ENCODE results near the gene NOXA1.
A peak's percentile ranks its signal among the peaks of the same experiment; 100 is the strongest.
"Not testable (repeated sequence)": the region's sequence is repeated elsewhere in the genome, so short reads cannot be mapped to it uniquely, and the experiment has no call there.

NOXA1 gene

DNA sequence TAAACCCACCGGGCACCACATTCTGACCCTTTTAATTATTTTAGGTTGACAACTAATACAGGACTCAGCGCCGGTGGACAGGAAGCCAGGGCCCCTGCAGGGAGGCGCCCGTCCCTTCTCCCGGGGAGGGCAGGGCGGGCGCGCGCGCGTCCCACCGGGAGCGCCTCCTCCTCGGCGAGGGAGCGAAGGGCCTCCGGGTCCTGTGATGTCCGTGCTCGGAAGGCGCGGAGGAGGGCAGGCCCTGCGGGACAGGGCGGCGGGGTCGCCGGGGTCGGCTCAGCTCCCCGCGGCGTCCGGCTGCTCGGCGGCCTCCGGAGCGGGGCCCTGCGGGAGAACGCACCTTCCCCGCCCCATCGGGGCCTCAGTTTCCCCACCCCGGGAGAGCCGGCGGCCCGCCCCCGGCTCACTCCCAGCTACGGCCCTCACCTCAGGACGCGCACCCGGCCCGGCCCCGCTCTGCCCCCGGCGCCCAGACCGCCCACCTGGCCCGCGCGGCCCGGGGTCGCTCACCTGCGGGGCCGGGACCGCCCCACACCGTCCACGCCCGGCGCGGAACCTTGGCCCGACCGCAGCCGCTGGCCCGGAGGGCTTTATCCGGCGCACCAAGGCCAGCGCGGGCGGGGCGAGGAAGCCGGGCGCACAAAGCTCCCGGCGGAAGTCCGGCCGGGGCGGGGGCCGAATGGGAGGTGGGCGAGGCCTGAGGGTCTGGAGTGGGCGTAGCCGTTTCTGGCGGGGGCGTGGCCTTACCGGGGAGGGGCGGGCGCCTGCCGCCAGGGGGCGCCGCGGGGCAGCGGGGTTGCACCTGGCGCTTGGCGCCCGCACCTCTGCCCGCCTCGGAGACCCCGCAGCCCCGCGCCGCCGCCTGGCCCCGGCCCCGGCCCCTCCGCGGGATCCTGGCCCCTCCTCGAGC is at the start of gene NOXA1, which contains the start of gene EXD3:
Gene NOXA1, plus strand, starts transcription at position 790 of the 910 bp plus-strand sequence. CDS start 137 bp downstream, outside the sequence.
Gene EXD3, minus strand, starts transcription at position 559 of the 910 bp plus-strand sequence. CDS start 27,805 bp downstream, outside the sequence.
- Histone ChIP-seq H3K27me3 (ENCODE audit: low read depth) (no peaks in the 10 kb centered on the region), H3K4me3 (peak within 1 kb of the TSS; percentile 67), H3K4me1 (peaks cover 10% of the 10 kb centered on the region), H3K36me3 (replicated peaks) (0 out of 2 replicates have a peak, but pooled peaks cover 3% of the 10 kb centered on the region), H3K9me3 (no peaks in the 10 kb centered on the region)
- in situ Hi-C loops (cut with MboI; ENCODE audit: low sequenced_read_pairs) = no loop called here
- peak; percentile 84 to 96 for DNase-seq (ENCODE audit: low spot score in 2 of 2)

- no peaks in the 10 kb centered on the region for H3K27me3 ChIP-seq (ENCODE audit: low read depth)
- H3K4me1 ChIP-seq = no peaks in the 10 kb centered on the region
- in situ Hi-C loops (cut with MboI; ENCODE audit: low sequenced_read_pairs) = no loop called here
- no peak overlapping the region for H3K4me3 ChIP-seq
- no peak for DNase-seq (ENCODE audit: low spot score in 2 of 2)
- H3K9me3 ChIP-seq = no peaks in the 10 kb centered on the region
- no peaks in the 10 kb centered on the region for H3K36me3 ChIP-seq (replicated peaks)
Observed at GRCh38 chr9:137373611-137373980, 49.6 kb upstream of the NOXA1 start.

GRCh38 chr9:137374131-137374845 is 48.9 kb upstream of the NOXA1 start:
- in situ Hi-C loops (cut with MboI; ENCODE audit: low sequenced_read_pairs) = no loop called here
- Histone ChIP-seq H3K27me3 (ENCODE audit: low read depth) (no peaks in the 10 kb centered on the region), H3K36me3 (replicated peaks) (no peaks in the 10 kb centered on the region), H3K4me3 (no peak overlapping the region), H3K9me3 (no peaks in the 10 kb centered on the region), H3K4me1 (no peaks in the 10 kb centered on the region)
- DNase-seq (ENCODE audit: low spot score in 2 of 2) = no peak

DNA sequence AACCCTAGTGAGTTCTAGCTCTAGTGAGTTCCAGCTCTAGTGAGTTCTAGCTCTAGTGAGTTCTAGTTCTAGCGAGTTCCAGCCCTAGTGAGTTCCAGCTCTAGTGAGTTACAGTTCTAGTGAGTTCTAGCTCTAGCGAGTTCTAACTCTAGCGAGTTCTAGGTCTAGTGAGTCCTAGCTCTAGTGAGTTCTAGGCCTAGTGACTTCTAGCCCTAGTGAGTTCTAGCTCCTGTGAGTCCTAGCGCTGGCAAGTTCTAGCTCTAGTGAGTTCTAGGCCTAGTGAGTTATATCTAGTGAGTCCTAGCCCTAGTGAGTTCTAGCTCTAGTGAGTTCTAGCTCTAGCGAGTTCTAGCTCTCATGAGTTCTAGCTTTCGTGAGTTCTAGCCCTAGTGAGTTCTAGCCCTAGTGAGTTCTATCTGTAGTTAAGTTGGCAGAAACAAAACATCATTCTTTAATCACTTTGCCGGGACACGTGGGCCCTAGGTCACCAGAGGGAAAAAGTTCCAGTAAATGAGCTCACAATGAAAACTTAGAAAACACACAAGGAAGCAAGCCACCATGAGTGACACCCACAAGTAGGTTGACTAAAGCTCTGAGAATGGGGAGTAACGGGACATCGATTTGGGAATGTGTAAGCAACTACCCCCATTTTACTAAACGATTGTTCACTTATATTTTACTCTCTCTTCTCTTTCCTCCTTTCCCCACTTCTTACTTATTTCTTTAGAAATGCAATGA is 47.7 kb upstream of the NOXA1 start:
- Histone ChIP-seq H3K27me3 (ENCODE audit: low read depth) (no peaks in the 10 kb centered on the region), H3K9me3 (no peaks in the 10 kb centered on the region), H3K36me3 (replicated peaks) (no peaks in the 10 kb centered on the region), H3K4me1 (no peaks in the 10 kb centered on the region), H3K4me3 (no peak overlapping the region)
- in situ Hi-C loops (cut with MboI; ENCODE audit: low sequenced_read_pairs) = no loop called here
- DNase-seq (ENCODE audit: low spot score in 2 of 2) = no peak

GRCh38 chr9:137376386-137376785 is 46.8 kb upstream of the NOXA1 start:
- Histone ChIP-seq H3K4me1 (no peaks in the 10 kb centered on the region), H3K9me3 (no peaks in the 10 kb centered on the region), H3K36me3 (replicated peaks) (no peaks in the 10 kb centered on the region), H3K4me3 (no peak overlapping the region), H3K27me3 (ENCODE audit: low read depth) (no peaks in the 10 kb centered on the region)
- no peak for DNase-seq (ENCODE audit: low spot score in 2 of 2)
- in situ Hi-C loops (cut with MboI; ENCODE audit: low sequenced_read_pairs) = no loop called here

DNA sequence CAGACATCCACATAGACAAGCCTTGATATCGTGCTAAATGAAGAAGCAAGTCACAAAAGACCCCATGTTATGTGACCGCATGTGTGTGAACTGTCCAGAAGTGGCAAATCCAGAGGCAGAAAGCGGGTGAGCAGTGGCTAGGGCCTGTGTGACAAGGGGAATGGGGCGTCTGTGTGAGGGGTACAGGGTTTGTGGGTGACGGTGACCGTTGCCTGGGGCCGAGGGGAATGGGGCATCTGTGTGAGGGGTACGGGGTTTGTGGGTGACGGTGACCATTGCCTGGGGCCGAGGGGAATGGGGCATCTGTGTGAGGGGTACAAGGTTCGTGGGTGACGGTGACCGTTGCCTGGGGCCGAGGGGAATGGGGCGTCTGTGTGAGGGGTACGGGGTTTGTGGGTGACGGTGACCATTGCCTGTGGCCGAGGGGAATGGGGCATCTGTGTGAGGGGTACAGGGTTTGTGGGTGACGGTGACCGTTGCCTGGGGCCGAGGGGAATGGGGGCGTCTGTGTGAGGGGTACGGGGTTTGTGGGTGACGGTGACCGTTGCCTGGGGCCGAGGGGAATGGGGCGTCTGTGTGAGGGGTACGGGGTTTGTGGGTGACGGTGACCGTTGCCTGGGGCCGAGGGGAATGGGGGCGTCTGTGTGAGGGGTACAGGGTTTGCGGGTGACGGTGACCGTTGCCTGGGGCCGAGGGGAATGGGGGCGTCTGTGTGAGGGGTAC is 44.3 kb upstream of the NOXA1 start:
- H3K27me3 ChIP-seq (ENCODE audit: low read depth); H3K9me3 ChIP-seq; DNase-seq (ENCODE audit: low spot score in 2 of 2); in situ Hi-C loops (cut with MboI; ENCODE audit: low sequenced_read_pairs); H3K4me3 ChIP-seq; H3K36me3 ChIP-seq (replicated peaks); H3K4me1 ChIP-seq: not testable (repeated sequence)

DNA sequence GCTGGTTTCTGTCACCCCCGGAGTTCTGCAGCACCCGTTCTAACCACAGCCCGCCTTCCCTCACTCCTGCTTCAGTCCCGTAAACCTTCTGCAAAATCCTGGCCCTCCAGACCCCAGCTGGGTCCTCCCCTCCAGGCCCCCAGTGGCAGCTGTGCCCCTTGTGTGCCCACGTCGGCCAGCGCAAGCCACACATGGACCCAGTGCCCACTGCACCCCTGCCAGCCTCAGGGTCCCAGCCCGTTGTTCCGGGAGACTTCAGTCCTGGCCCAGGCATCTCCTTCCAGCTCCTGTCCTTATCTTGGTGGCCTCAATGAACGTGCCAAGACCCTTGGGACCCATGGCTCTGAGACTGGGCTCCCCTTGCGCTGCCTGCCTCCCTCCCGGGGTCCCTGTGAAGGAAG is 43.4 kb upstream of the NOXA1 start:
- in situ Hi-C loops (cut with MboI; ENCODE audit: low sequenced_read_pairs) = no loop called here

GRCh38 chr9:137380171-137380570 is 43.0 kb upstream of the NOXA1 start:
- Histone ChIP-seq H3K4me3 (no peak overlapping the region), H3K36me3 (replicated peaks) (no peaks in the 10 kb centered on the region), H3K4me1 (no peaks in the 10 kb centered on the region), H3K27me3 (ENCODE audit: low read depth) (no peaks in the 10 kb centered on the region), H3K9me3 (no peaks in the 10 kb centered on the region)
- DNase-seq (ENCODE audit: low spot score in 2 of 2) = peak in 1 of 2 experiments; percentile 5
- in situ Hi-C loops (cut with MboI; ENCODE audit: low sequenced_read_pairs) = no loop called here

More for the DNA sequence above, 43.4 kb upstream of the NOXA1 start:
- Histone ChIP-seq H3K36me3 (replicated peaks) (no peaks in the 10 kb centered on the region), H3K27me3 (ENCODE audit: low read depth) (no peaks in the 10 kb centered on the region), H3K4me1 (no peaks in the 10 kb centered on the region), H3K4me3 (no peak overlapping the region), H3K9me3 (no peaks in the 10 kb centered on the region)
- no peak for DNase-seq (ENCODE audit: low spot score in 2 of 2)

GRCh38 chr9:137380606-137381005 is 42.6 kb upstream of the NOXA1 start:
- Histone ChIP-seq H3K36me3 (replicated peaks) (no peaks in the 10 kb centered on the region), H3K27me3 (ENCODE audit: low read depth) (no peaks in the 10 kb centered on the region), H3K9me3 (no peaks in the 10 kb centered on the region), H3K4me1 (no peaks in the 10 kb centered on the region), H3K4me3 (no peak overlapping the region)
- in situ Hi-C loops (cut with MboI; ENCODE audit: low sequenced_read_pairs) = no loop called here
- no peak for DNase-seq (ENCODE audit: low spot score in 2 of 2)

GRCh38 chr9:137381501-137382443 is 41.4 kb upstream of the NOXA1 start:
- no peaks in the 10 kb centered on the region for H3K9me3 ChIP-seq
- in situ Hi-C loops (cut with MboI; ENCODE audit: low sequenced_read_pairs) = no loop called here
- no peaks in the 10 kb centered on the region for H3K4me1 ChIP-seq

GRCh38 chr9:137382444-137383080 is 40.6 kb upstream of the NOXA1 start:
- DNase-seq (ENCODE audit: low spot score in 2 of 2) = no peak
- Histone ChIP-seq H3K4me1 (no peaks in the 10 kb centered on the region), H3K36me3 (replicated peaks) (no peaks in the 10 kb centered on the region), H3K9me3 (no peaks in the 10 kb centered on the region), H3K27me3 (ENCODE audit: low read depth) (no peaks in the 10 kb centered on the region), H3K4me3 (no peak overlapping the region)
- in situ Hi-C loops (cut with MboI; ENCODE audit: low sequenced_read_pairs) = no loop called here

More at GRCh38 chr9:137381501-137382443, 41.4 kb upstream of the NOXA1 start:
- no peak overlapping the region for H3K4me3 ChIP-seq
- H3K36me3 ChIP-seq (replicated peaks) = no peaks in the 10 kb centered on the region
- H3K27me3 ChIP-seq (ENCODE audit: low read depth) = no peaks in the 10 kb centered on the region
- DNase-seq (ENCODE audit: low spot score in 2 of 2) = peak in 1 of 2 experiments; percentile 6

Measured in HAP-1 (cell line).